ENCODE measurements around the gene FZD2.
"Not testable (repeated sequence)": the region's sequence is repeated elsewhere in the genome, so short reads cannot be mapped to it uniquely, and the experiment has no call there.

FZD2 gene

DNA sequence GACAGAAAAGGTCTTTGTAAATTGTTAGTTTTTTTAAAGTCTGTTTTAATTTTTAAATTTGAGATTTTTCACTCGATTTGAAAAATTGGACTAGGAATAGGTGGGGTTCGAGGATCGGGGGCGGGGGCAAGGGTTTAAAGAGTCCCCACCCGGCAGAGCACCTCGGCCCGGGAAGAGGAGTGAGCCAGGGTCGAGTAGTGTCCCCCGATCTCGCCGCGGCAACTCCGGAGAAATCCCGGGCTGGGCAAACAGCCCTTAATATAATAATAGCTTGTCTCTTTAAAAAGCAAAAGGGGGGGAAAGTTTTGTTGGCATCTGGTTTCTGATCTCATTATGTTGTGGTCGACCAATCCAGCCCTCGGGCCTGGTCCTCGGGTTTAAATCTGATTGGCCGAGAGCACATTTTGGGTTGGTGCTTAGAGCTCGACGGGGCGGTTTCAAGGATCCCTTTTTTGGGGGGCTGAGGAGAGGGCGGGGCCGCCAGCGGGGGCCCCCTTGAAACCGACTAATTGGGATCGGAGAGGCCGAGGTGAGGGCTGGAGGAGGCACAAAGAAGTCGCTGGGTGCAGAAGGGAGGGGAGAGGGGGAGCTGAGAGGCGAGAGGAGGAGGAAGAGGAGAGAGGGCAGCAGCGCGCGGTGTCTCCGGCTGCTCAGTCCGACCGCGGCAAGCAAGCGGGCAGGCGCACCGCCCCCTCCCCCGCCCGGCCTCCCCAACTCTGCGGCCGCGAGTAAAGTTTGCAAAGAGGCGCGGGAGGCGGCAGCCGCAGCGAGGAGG lies at the start of gene FZD2:
Gene FZD2, plus strand, starts transcription at position 653 of the 775 bp plus-strand sequence. CDS start 205 bp downstream, outside the sequence.
- peak; percentile 33 for DNase-seq (ENCODE audit: low read depth)

DNA sequence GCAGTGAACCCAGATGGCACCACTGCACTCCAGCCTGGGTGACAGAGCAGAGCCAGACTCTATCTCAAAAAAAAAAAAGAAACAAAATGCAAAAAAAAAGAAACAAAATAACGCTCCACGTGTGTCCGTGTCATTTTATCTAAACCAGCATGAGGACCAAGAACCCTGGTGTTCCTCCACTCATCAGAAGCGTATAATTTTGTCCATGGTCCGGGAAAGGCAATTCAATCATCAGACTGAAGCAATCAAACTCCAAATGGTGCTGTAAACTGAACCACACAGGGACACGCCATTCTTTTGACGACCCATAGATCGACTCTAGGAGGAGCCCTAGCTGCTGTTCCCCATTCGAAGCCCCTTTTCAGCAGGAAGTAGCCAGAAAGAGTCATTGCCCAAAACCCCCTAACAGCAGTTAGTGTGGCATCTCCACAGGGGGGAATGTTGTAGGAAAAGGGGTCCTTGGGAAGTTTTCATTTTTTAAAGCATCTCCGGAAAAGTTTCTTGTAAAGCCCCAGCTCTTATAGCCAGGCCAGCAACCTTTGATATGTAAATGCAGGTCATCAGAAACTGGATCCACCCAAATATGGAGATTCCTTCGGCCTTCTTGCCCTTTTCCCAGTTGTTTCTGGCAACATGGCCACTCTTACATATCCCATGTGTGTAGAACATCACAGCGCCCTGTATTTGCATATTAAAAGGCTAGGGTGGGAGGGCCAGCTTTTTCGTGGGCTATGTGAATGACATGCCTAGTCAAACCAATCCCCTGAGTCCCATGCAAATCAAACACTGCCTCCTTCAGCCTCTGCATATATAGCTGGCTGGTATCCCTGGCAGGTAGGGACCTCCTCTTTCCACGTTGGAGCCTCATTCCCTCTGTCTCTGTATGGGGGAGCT lies 45.8 kb upstream of the FZD2 start:
- not testable (repeated sequence) for DNase-seq (ENCODE audit: low read depth)

DNA sequence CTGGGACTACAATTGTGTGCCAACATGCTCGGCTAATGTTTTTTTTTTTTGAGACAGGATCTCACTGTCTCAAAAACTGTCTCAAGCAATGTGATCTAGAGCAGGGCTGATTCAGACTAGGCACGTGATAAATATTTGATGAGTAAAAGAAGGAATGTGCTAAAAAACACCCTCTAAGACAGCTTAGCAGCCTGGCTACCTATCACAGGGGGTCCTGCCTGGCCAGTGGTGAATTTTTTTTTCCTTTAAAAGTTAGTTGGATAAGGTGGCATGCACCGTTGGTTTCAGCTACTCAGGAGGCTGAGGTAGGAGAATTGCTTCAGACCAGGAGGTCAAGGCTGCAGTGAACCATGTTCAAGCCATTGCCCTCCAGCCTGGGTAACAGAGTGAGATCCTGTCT lies 39.3 kb upstream of the FZD2 start:
- DNase-seq (ENCODE audit: low read depth) = no peak

DNA sequence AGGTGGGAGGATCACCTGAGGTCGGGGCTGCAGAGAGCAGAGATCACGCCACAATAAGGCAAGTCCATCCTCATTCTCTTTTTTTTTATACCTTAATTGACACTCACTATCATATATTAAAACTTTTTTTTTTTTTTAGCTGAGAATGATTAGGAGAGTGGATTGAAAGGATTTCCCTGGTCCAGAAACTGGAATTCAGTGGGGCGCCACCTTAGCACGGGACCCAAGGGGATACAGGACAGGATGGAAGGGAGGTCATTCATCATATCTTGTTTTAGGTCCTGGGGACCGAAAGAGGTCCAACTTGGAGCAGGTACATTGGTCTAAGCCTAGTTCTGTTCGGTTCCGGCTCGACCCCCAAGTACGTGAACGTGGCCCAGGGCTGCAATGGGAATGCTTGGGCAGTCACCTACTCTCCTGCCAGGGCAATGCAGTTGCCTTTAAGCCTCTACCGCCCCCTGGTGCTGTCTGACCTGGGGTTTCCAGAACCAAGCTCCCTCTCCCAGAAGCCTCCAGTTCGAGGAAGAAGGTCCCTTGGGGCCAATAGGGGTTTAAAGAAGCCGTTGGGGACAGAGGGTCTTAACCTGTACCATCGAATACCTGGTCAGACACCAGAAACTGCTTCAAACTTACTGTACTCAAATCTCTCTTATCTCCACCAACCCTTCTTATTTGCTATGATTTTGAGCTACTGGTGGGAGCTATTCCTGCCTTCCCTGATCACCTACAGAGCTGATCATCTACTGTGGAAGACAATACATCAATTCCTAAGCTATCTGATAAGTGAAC lies 34.2 kb upstream of the FZD2 start:
- DNase-seq (ENCODE audit: low read depth) = no peak

DNA sequence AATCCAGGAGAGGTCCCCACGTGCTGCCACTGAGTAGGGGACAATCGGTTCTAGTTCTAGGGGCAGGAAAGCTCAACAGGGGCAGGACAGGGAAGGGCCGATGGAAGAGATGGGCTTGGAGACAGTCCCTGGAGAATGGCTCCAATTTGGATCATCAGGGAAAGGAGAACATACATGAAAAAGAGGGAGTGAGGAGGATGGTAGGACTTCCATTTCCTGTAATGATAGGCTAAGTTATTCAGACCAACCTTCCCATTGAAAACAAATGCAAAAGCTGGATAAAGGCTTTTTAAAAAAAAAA lies 33.7 kb upstream of the FZD2 start:
- no peak for DNase-seq (ENCODE audit: low read depth)

DNA sequence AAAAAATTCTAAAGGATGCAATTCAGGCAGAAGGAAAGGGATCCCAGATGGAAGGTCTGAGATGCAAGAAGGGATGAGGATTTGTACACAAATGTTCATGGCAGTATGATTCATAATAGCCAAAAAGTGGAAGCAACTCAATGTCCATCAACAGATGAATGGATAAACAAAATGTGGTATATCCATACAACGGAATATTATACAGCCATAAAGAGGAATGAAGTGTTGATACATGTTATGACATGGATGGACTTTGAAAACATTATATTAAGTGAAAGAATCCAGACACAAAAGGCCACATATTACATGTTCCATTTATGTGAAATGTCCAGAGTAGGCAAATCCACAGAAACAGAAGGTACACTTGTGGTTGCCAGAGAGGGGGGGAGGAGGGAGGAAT lies 30.2 kb upstream of the FZD2 start:
- no peak for DNase-seq (ENCODE audit: low read depth)

DNA sequence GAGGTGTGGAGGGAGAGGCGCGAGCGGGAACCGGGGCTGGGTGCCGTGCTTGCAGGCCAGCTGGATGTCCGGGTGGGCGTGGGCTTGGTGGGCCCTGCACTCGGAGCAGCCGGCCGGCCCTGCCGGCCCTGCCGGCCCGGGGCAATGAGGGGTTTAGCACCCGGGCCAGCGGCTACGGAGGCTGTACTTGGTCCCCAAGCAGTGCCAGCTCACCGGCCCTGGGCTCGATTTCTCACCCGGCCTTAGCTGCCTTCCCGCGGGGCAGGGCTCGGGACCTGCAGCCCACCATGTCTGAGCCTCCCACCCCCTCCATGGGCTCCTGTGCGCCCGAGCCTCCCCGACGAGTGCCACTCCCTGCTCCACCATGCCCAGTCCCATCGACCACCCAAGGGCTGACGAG lies 29.3 kb upstream of the FZD2 start:
- DNase-seq (ENCODE audit: low read depth) = no peak

DNA sequence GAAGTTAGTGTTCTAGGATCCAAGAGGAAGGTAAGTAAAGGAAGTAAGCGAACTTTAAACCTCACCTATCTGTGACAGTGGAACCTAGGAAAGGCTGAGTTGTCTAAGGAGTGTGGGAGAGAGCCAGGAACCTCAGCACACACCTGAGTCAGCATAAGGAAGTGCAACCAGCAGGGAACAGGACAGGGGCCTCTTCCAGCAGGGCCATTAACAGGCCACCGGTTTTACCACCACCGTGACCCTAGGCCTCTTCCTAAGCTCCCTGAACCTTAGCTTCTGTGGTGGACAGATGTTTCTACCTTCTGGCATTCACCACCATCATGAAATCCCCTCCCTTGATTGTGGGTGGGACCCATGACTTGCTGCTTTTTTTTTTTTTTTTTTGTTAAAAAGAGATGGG lies 27.4 kb upstream of the FZD2 start:
- no peak for DNase-seq (ENCODE audit: low read depth)

DNA sequence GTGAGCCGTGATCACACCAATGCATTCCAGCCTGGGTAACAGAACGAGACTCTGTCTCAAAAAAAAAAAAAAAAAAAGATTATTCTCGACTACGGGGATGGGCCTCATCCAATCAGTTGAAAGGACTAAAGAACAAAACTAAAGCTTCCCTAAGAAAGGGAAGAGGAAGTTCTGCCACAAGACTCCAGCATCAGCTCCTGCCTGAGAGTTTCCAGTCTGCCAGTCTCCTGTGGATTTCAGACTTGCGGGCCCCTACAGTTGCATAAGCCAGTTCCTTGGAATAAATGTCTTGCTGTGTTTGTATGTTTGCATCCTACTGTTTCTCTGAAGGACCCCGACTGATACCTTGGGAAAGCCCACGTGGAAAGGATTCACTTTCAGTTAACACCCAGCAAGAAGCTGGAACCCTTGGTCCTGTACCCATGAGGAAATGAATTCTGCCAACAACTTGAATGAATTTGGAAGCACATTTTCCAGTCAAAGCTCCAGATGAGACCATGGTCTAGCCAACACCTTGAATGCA lies 26.3 kb upstream of the FZD2 start:
- DNase-seq (ENCODE audit: low read depth) = no peak

DNA sequence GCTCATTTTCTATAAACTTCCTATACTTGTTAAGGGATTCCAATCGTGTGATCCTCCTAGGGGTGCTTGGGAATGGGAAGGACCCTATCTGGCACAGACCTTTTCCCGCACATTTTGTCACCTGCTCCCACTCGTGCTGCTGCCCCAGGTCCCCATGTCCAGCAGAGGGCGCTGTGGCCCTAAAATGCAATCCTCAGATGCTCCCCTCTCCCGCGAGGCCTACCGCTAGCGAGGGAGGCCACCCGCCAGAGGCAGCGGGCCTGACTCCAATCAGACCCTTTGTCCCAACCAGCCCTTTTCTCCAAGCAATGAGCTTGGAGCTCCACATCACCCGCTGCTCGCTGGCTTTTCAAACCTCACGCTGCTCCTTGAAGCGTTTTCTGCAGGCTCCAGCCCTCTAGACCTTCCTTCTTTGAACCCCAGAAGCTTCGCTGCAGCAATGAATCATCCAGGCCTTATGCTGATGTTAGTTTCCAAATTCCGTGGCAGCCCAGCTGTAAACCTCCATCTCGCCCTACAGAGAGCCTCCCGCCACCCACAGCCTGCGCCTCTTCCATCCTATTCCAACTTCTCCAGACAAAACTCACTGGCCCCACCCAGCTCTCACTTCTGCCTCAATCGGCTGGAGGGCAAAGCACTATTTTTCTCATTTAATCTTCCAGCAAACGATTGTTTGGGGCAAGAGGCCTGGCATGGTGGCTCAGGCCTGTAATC lies 23.6 kb upstream of the FZD2 start:
- peak; percentile 60 for DNase-seq (ENCODE audit: low read depth)

DNA sequence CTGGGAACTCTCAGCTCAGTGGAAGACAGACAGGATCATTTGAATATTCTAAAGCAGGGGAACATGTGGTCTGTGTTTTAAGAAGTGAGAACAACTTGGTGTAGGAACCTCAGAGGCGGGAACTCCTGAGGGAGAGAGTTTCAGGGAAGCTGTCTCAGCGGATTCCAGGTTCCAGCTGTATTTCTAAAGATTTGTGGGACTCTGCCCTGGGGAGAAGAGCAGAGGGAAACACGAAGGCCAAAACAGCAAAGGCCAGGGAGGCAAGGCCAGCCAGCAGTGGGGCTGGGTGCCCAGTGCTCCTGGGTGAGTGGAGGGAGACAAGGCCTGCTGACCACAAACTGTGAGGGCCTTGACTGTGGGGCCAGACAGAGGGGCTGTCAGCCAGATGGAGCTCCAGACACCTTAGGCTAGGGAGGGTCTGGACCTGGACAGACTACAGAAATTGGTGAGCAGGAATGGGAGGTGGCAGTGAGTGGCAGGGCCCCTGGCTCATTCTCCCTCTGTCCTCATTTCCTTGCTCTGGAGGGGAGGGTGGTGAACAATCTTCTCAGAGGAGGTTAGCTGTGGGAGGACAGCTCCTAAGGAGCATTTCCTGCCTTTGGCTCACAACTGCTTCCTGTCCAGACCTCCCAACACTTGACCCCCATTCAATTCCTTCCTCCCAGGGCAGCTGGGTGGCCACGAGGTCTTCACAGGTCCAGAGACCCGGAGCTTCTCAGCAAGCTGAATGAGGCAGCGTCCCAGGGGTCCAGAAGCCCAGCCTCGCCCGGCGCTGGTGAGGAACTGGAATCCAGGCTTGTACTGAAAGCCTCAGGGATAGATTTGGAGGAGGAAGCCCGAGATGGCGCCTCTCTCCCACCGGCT lies 21.0 kb upstream of the FZD2 start:
- no peak for DNase-seq (ENCODE audit: low read depth)

DNA sequence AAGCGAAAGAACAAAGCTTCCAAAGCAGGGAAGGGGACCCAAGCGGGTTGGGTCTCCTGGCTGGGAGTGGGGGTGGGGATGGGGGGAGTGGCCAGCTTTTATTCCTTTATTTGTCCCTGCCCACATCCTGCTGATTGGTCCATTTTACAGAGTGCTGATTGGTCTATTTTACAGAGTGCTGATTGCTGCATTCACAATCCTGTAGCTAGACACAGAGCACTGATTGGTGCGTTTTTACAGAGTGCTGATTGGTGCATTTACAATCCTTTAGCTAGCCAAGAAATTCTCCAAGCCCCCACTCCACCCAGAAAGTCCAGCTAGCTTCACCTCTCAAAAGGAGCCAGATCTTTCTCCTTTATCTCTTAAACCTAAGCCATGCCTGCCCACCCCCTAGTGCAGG lies 19.4 kb upstream of the FZD2 start:
- not testable (repeated sequence) for DNase-seq (ENCODE audit: low read depth)

DNA sequence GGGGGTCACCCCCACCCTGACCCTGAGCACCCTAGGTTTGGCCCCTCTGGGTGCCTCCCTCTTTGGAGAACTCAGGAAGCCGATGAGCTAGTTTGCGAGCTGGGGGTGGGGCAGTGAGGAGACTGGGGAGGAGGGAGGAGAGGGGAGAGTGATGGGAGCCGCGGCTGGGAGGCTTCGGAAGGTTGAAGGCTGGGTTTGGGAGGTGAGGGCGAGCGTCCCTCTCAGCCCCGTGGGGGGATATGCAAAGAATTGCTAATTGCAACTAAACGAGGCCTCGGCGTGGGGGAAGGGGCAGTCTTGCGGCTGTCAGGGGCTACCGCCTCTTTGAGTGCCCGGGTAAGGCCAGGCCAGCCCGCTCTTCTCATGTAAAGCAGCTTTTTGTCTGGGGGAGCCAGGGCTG lies 17.6 kb upstream of the FZD2 start:
- DNase-seq (ENCODE audit: low read depth) = no peak

DNA sequence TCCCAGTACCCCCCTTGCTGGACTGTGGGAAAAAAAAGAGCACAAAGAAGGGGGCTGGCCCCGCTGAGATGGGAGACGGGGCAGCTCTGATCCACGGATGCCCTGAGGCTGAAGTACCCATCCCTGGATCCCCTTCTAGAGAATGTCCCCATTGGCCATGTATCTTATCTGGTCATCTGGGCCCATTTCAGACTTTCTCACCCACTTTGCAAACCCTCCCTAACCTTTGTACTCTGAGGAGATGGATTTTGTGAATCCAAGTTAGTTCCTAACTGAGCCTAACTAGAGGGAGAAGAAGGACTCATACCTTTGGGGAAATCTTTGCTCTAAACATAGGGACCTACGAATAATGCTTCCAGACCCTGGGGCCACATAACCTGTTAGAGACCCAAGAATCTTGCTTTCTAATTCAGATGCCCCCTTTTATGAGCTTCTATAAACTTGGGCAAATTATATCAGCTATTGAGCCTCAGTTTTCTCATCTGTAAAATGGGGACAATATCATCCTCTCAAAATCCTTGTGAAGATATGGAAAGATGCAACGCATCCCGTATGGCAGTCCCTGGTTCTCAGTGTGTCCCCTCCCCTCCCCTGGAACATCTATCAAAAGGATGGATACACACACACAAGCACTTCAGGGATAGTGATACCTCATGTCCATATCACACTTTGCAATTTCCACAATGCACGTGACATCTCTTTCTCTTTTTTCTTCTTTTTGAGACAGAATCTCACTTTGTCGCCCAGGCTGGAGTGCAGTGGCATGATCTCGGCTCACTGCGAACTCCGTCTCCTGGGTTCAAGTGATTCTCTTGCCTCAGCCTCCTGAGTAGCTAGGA lies 16.8 kb upstream of the FZD2 start:
- DNase-seq (ENCODE audit: low read depth) = no peak

DNA sequence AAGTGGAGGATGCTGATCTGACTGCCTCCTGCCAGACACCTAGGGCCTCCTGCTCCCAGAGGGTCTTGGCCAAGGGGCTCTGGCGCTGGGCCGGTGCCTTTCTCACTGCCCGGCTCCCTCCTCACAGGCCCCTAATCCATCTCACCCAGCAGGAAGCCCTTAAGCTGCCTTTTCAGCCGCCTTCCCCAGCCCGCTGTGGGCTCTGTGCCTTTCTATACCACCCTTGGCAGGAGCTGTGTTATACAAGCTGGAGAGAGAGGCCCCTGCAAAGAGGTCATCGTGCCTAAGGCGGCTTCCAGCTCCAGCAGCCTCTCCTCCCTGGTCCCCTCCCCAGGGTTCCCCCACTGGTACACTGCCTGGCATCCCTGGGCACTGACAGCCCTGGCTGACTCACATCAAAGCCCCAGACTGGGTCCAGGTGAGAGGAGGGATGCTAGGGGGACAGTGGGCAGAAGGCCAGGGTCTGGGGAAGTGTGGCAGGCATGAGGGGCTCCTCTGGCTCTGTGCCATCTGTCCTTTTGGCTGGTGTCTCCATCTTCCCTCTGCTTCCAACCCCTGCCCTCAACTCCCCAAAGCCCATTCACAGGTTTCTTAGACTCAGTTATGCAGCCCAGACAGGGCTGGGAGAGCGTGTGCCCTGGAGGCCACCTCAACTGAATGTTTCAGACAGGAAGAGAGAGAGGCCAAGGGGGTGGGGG lies 15.3 kb upstream of the FZD2 start:
- DNase-seq (ENCODE audit: low read depth) = no peak

DNA sequence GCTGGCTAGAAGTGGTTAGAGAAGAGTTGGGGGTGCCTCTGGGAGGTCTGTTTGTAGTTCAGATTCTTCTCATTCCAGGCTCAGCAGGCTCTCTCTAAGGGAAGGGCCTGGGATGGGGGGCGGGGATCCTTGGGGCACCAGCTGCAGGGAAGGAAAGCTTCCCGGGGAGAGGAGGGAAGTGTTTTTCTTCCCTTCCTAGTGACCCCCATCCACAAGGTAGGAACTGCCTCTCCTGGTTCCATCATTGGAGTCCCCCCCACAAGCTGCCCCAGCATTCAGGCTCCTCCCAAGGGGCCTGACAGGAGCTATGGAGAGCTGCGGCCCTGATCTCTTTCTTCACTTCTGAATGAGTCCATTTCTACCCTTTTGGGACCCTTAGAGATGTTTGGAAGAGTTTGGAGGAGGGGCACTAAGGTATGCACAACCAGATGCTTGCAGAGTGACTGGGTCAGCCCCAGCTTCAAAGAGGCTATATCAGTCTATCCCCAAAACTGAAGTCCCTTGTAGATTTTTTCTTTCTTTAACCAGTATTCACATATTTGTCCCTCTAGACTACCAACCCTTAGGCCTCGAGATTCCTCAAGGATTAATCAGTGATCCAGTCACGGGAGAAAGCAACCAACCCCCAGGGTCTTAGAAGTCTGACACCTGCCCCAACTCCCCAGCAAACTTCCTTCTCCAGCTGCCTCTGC lies 13.9 kb upstream of the FZD2 start:
- DNase-seq (ENCODE audit: low read depth) = no peak

DNA sequence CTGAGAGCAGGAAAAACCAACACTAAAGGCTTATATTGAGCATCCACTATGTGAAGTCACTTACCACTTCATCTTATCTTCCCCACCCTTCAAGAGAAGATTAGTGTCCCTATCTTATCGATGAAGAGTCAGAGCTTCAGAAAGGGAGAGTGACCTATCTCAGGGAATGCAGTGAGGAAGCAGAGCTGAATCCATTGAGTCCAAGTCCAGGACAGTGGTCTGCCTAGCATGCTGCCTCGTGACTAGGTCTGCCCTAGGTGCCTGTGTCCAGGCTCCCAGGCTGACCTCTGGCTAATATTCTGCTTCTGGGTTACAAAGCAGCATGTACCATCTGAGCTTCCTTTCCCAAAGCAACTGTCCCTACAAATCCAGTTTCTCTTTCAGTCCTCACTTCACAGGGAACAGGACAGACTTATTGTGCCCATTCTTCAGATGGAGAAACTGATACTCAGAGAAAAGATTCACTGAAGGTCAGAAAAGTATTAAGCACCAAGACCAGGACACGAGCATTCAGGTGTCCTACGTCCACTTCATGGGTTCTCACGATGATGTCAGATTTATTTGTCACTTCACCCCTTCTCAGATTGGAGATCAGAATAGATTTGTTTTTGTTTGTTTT lies 13.3 kb upstream of the FZD2 start:
- DNase-seq (ENCODE audit: low read depth) = no peak

Measured in stimulated activated CD8-positive, alpha-beta memory T cell treated with anti-CD3 and anti-CD28 coated beads, Interleukin-12 subunit alpha, Interleukin-12 subunit beta, amount 100 ng/mL, for 4 hours (primary cell).